ENCODE results near the gene CHCHD6. TPM values are rescaled to one million over a fixed set of nuclear protein-coding genes. Genes with fewer than 3 reads are reported as not detected.

CHCHD6 gene
- polyA plus RNA-seq, 4 donors: 16.9 to 24.7 (median 22.0) TPM

DNA sequence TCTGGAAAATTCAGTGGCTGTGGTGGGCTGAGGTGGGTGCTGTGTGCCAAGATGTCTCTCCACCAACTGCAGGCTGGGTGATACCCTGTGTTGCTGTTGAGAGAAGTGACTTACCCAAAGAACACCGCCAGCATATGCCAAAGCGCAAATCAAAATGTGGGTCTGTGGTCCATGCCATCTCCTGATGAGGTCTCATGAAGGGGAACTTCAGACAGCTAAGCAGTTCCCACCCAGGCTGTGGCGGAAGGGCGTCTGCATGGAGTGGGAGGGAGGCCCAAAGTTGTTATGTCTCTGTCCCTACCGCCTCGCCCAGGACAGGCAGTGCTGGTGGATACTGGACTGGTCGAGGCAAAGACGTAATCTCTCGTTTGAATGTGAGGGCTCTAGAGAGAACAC is 208.0 kb downstream of the CHCHD6 start:
- no peak for DNase-seq (ENCODE audit: low read depth in 4 of 4, low spot score in 2 of 4)

DNA sequence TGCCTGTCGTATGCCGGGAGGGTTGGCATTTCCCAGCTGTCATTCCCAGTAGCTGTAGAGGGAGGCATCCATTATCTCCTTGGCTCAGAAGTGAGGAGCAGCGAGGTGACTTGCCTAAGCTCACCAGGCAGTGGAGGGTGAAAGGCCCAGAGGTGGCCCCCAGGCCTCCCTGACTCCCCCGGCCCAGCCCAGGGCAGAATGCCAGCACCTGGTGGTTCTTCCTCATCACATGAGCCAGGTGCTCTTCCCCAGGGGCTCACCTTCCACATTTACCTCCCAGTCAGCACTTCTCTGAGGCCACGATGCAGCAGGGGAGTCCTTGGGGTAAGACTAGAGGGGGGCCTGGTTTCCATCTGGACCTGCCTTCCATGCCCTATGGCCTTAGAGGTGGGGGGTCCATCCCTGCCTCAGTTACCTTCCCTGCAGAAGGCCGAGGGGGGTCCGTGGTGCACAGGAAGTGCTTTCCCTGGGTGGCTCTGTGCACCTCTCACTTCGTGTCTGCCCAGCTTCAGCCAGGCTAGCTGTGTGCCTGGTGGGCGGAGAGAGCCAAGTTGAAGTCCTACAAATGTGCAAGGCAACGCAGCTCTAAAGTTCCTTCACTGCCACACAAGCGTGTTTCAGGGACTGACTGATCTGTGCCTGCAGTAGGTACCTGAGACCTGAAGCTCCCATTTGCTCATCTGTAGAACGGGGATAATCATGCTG is 208.6 kb downstream of the CHCHD6 start:
- DNase-seq (ENCODE audit: low read depth in 4 of 4, low spot score in 2 of 4): no peak

DNA sequence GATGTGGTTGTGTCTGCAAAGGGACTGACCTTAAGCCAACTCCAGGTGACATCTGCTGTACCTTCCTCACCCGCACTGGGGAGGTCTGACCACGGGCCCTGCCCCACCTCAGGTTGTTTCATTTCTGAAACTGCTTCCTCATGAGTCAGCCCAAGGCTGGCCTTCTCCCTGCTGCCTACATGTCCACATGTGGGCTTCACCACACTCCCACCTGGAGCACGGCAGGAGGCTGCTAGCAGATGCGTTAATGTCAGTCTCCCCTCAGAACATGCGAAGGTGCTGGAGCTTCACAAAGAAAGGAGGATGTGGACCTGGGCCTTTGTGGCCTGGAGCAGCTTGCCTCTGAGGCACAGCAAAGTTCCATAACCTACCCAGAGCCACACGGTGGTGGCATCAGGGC is 209.5 kb downstream of the CHCHD6 start:
- DNase-seq (ENCODE audit: low read depth in 4 of 4, low spot score in 2 of 4): no peak

DNA sequence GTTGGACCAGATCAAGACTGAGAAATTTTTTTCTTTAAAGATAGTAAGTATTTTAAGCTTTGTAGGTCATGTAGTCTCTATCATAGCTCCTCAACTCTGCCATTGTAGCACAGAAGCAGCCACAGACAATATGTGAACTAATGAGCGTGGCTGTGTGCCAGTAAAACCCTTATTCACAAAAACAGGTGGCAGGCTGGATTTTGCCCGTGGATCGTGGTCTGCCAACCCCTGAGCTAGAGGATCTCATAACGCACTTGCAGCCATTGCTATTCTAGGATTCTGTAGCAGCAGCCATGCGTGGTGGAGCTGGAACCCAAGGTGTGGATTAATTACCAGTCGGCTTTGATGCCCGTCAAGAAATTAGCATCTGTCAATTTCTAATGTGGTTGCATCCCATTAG is 210.2 kb downstream of the CHCHD6 start:
- DNase-seq (ENCODE audit: low read depth in 4 of 4, low spot score in 2 of 4): no peak

DNA sequence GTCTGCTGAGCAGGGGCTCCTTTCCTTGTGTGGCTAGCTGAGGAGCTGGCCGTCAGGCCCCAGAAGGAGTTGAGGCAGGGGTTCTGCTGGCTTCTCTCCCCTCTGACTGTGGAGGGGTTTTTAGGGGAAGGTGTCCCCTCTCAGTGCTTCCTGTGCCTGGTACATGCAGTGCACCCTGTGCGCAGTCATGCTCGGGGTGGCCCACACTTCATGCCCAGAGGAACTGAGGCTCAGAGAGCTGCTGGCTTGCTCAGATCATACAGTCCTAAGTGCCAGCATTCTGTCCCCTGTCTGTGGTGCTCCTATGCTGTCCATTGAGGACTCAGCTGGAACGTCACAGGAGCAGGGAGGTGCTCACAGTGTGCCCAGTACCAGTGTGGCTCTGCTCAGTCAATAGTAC is 211.0 kb downstream of the CHCHD6 start:
- DNase-seq (ENCODE audit: low read depth in 4 of 4, low spot score in 2 of 4): no peak

DNA sequence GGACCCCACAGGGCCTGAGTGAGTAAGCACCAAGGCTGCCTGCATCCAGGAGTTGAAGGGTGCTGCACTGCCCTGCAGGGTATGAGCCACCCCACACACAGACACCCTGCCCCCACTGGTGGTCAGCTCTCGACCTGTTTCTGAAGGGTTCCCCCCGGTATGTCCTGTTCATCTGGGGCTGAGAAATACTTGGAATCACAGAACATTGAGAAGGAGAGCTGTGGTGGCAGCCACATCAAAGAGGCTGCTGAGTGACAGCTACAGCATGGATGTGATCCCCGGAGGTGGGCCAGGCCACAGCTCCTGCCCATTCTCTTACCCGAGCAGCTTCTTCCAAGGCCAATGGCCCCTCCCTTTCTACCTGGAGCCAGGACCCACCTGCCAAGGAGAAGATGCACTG is 212.5 kb downstream of the CHCHD6 start:
- no peak for DNase-seq (ENCODE audit: low read depth in 4 of 4, low spot score in 2 of 4)

DNA sequence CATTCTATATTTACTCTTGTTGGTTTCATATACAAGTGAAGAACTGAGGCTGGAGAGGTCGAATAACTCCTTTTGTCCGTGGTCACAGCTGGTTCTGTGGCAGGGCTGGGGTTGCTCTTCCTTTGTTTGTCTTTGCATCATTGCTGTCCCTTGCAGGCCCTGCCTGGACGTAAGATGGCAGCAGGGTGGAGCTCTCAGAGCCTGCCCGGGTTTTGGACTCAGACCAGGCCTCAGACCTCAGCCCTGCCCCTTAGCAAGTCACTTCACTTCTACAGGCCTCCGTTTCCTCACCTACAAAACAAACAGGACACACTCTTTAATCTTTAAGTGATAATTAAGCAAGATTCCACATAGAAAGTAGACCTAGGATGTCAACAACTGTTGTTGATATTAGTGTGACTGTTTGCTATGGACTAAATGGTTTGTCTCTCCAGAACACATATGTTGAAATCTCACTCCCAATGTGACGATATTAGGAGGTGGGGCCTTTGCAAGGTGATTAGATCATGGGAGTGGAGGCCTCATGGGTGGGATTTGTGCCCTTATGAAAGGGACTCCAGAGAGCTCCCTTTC is 213.3 kb downstream of the CHCHD6 start:
- DNase-seq (ENCODE audit: low read depth in 4 of 4, low spot score in 2 of 4): no peak

DNA sequence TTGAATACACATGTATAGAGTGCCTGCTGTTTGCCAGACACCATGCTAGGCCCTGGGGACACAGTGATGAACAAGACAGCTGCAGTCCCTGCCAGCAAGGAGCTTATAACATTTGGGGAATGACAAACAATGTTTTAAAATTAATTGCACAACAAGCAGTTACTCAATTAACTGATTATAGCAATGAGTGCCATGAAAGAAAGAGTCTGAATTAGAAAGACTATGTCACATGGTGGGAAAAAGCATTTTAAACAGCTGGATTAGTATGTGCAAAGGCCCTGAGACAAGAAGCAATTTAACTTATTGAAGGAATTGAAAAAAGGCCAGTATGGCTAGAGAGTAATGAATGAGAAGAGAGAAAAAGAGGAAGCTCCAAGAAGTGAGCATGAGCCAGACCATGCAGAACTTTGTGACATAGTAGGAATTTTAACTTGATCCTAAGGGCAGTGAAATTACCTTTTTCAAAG is 214.3 kb downstream of the CHCHD6 start:
- no peak for DNase-seq (ENCODE audit: low read depth in 4 of 4, low spot score in 2 of 4)

DNA sequence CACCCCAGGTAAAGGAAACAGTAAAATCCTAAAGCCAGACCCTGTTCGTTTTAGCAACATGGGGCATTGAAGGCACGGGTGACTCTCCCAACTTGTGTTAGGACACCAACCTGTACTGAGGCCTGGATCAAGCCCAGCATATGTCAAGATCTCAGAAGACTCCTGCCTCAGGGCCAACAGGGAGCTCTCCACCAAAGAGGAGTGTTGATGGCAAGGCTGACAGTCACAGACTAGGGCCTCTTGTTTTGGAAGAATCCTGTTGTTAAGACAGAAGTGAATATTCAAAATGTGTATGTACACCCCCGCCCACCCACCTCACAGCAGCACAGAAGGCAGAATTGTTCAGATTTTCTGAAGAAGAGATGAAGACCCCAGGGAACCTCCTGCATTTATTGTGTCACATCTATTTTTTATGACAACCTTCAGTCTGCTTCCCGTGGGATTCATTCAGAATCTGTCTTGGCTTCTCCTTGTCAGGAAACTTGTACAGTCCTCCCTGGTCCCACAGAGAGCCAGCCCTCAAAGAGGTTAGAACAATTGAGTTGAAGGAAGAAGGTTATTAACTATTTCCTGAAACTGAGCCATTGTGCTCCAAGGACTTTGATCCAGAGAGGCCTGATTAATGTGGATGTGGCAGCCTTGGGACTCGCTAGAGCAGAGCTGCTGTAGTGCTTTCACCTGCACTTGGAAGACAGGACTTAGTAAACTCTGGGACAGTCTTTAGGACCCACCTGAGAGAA is 217.2 kb downstream of the CHCHD6 start:
- DNase-seq (ENCODE audit: low read depth in 4 of 4, low spot score in 2 of 4): no peak

DNA sequence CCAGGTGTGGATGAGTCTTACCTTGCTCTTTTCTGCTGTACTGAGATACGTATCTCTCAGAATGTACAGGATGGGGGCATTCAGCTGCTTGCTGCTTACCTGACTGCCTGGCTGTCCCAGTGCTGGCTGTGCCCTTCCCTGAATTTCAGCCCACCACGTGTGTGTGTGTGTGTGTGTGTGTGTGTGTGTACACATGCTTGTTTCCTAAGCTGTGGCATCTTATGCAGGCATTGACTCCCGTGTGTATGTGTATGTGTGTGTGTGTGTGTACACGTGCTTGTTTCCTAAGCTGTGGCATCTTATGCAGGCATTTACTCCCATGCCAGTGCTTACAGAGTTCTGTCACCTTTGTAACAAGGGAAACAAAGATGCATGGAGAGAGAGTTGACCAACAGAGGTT is 218.4 kb downstream of the CHCHD6 start:
- no peak for DNase-seq (ENCODE audit: low read depth in 4 of 4, low spot score in 2 of 4)

DNA sequence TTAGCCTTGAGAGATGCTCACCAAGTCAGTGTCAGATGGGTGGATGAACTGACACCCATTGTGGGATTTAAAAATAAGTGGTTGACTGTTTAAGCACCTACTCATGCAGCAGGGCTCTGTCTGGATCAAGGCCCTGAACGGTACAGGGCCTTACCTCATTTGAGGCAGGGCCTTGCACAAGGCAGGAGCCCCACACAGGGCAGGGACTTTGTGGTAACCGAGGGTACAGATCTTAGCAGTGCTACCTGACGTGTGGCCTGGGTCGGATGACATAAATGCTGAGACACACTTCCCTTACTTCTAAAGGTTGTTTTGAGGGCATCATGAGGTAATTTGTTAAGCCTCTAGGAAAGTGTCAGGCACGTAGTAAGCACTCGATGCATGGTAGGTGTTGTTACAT is 219.4 kb downstream of the CHCHD6 start:
- no peak for DNase-seq (ENCODE audit: low read depth in 4 of 4, low spot score in 2 of 4)

DNA sequence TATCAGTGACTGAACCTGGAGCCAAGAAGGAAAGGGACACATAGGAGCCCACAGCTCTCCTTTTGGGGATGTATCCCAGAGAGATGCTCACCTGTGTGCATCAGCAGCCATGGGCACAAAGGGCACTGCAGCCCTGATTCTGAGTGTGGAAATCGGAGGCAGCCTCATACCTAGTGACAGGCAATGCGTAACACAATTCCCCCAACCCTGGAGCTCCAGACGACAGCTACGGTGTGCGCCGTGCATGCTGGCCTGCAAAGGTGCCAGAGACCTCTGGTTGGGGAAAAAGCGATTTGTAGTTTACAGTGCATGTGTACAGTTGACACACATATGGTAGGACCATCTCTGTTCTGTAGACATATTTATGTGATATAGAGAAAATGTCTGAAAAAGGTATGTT is 219.9 kb downstream of the CHCHD6 start:
- no peak for DNase-seq (ENCODE audit: low read depth in 4 of 4, low spot score in 2 of 4)

DNA sequence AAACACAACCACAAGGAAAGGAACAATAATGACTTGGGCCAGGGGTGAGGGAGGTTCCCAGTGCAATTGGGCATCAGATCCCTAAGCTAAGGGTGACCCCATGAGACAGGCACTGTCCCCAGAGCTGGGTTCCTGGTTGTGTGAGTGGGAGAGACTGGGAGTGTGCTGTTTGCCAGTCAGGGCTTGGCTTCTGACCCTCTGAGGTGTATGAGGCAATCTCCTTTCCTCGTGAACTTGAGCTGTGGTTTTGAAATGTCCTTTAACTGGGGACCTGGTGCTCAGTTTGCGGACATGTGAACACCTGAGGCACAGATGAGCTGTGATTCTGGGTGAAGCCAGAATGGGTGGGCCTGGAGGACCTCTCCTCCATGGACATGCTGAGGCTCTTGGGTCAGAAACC is 220.4 kb downstream of the CHCHD6 start:
- DNase-seq (ENCODE audit: low read depth in 4 of 4, low spot score in 2 of 4): no peak

DNA sequence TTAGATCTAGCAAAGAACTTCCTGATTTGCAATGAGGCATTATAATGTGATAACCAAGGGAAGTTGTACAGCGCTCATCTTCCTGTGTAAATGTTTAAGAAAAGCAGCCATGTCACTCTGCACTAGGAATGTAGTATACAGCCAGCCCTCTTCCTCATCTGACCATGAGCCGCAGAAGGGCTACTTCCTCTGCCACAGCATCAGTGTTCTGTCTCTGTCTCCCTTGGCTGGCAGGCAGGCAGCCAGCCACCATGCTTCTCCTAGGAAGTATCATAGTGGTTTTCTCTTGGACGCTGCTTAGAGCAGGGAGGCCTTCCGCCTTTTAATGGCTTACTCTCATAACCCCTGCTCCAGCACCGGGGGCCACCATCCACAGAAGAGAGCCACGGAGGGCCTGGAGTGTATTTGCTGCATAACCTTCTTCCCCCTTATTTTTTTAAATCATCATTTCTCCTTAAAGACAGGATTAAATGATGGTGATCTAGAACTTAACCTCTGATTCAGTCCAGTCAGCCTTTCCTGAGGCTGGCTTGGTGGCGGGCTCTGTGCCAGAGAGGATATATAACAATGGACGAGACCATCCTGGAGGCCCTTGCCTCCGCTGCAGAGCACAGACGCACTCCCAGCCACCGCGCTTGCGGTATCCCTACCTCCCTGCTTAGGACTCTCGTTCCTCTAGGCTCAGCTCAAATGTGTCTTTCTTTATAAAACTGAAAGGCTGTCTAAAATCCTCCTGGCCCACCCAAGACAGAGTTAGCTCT is 221.6 kb downstream of the CHCHD6 start:
- no peak for DNase-seq (ENCODE audit: low read depth in 4 of 4, low spot score in 2 of 4)

DNA sequence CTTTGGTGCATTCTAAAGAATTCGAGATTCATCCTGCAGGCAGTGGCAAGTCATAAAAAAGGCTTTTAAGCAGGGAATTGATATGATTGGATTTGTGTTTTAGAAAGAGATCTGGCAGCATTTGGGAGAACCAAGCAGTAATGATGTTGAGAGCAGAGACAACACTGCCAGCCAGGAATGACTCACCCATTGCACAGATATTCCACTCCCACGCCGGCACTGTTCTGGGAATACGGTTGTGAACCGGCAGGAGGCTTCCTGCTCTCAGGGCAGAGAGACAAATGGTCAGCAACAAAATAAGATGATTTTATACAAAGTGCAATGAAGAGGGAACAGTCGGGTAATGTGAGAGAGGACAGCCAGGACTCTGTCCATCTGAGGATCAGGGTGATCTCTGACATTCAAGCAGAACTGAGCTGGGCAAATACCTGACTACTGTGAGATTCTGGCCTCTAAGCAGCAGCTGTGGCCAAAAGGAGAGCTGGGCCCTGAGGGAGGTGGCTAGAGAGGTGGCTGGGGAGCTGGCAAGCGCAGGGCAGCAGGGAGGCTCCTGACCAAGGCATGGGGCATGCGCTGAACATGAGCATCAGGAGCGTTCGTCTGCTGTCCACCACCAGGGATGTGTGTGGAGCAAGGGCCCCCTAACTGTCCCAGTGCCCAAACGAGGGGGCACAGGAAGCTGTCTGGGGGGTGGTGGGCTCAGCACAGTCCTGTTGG is 222.8 kb downstream of the CHCHD6 start:
- no peak for DNase-seq (ENCODE audit: low read depth in 4 of 4, low spot score in 2 of 4)

DNA sequence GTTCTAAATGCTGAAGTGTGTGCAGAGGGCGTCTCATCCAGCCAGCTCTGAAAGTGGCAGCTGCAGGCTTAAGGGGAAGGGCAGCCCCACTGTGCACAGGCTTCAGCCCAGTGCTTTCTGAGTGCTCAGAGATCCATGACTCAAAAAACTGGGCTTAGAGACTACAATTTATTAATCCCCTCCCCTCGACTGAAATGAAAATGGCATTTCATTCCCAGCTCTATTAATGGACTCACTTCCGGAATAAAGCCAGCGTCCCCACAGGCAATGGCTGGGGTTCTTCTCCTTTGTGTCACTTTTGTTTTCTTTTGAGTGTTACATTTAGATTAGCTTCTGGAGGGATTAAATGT is 223.3 kb downstream of the CHCHD6 start:
- DNase-seq (ENCODE audit: low read depth in 4 of 4, low spot score in 2 of 4): no peak

DNA sequence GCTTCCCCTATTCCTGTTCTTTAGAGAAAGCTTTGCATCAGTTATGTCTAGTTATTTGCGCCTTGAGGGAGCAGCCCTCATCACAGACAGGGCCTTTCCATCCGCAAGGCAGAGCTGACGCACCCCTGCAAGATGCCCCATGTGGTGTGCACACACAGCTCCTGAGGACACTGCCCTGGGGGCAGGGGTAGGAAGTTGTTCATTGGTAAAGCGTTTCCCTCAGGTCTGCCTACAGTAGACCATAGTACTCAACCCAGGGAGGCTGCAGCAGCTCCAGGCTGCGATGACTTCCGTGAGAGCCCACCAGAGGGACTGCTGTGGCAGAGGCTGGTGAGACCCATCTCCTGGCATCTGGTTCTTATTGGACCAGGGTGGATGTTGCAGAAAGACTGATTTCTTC is 223.8 kb downstream of the CHCHD6 start:
- DNase-seq (ENCODE audit: low read depth in 4 of 4, low spot score in 2 of 4): no peak

DNA sequence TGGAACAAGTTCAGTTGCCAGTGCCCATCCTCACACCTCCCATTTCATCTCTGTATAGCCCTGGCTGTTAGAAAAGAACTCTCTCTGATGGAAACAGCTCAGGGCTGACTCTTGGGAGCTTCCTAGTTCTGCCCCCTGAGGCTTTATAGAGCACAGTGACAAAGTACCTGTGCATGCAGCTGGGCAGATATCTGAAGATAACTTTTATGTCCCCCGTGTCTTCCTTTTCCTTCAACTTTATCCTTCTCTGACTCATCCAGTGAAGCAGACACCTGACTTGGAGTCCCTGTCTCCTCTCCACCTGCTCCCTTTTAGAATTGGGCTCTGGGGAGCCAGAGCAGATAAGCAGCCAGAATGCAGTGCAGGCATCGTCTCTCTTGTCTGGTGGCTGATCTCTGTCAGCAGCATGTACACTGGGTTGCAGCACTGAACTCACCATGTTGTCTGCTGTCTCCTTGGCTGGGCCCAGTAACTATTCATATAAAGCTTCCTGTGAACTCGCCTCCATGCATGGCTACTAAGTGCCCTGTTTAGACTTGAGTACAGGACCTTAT is 225.0 kb downstream of the CHCHD6 start:
- no peak for DNase-seq (ENCODE audit: low read depth in 4 of 4, low spot score in 2 of 4)

DNA sequence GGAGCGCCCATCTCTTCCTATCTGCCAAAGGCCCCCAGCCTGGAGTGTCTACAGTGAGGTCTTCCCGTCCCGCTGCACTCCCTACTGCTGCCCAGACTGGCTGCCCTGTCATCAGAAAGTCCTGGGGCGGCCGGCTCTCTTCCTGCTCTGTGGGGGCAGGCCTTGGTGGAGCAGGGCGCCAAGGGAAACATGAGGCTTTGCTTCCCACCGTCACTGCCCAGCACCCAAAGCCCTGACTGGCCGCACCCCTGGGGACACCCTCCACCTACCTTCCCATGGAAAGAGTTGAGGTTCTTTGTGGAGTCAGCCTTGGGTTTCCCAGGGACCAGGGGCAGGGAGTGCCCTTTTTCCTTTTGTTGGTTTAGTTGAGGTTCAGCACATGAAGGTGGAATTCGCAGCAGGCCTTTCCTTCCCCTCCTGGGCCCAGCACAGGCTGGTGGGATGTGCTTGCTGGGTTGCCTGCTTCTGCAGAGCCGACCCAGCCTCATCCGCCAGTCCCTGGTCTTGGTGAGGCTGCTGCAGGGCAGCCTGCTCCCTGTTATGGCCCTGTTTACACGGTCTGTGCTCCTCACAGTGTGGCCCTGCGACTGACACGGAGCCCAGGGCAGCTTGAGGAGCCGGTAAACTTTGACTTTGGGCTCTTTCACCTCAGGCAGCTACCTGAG is 227.0 kb downstream of the CHCHD6 start:
- no peak for DNase-seq (ENCODE audit: low read depth in 4 of 4, low spot score in 2 of 4)

DNA sequence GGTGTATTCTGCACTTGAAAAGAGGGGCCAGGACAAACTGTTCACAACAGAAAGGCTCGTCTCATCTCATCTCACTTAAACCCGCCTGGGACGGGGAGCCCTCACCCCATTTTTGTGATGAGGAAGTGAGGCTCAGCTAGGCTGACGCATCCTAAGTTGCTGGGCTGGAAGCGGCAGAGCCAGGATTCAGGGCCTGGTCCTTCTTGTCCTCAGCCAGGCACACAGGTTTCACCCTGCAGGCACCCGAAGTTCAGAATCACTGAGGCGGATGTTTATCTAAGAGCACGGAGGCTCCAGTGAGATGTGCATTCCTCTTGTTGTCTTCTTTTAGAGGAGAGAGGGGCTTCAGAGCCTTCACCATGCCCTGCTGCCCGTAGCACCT is 227.8 kb downstream of the CHCHD6 start:
- no peak for DNase-seq (ENCODE audit: low read depth in 4 of 4, low spot score in 2 of 4)

Measured in left renal cortex interstitium (tissue), 4 donors.